ENCODE data around the gene ST14. TPM values are rescaled to one million over a fixed set of nuclear protein-coding genes. Genes with fewer than 3 reads are reported as not detected.
"Not testable (repeated sequence)": the region's sequence is repeated elsewhere in the genome, so short reads cannot be mapped to it uniquely, and the experiment has no call there.

Gene ST14
- polyA plus RNA-seq, 3 donors: 3.1 to 38.4 (median 5.2) TPM

- H3K27ac ChIP-seq (ENCODE audit: low read depth, low read length): no peak overlapping the region
- WGBS, 3 donors: 87 to 90% (median 89%) methylated on average over 6 of the region's 6 CpGs
Measured at GRCh38 chr11:130237282-130238006, 77.9 kb downstream of the ST14 start.

- H3K27ac ChIP-seq (ENCODE audit: low read depth, low read length): no peak overlapping the region
- 69 to 95% (median 94%) methylated on average over 2 of the region's 2 CpGs for WGBS, 3 donors
Measured at GRCh38 chr11:130241713-130242112, 82.1 kb downstream of the ST14 start.

GRCh38 chr11:130243816-130244215, 84.2 kb downstream of the ST14 start:
- 47 to 75% (median 52%) methylated on average over 2 of the region's 2 CpGs for WGBS, 3 donors
- H3K27ac ChIP-seq (ENCODE audit: low read depth, low read length): no peak overlapping the region

GRCh38 chr11:130244848-130245247, 85.3 kb downstream of the ST14 start:
- 95 to 97% (median 96%) methylated on average over 3 of the region's 3 CpGs for WGBS, 3 donors
- no peak overlapping the region for H3K27ac ChIP-seq (ENCODE audit: low read depth, low read length)

GRCh38 chr11:130245375-130245774, 85.8 kb downstream of the ST14 start:
- WGBS, 3 donors: 62 to 93% (median 88%) methylated on average over 6 of the region's 6 CpGs
- H3K27ac ChIP-seq (ENCODE audit: low read depth, low read length): not testable (repeated sequence)

- H3K27ac ChIP-seq (ENCODE audit: low read depth, low read length): no peak overlapping the region
- WGBS, 3 donors: 56 to 74% (median 73%) methylated on average over 1 of the region's 1 CpG
Measured at GRCh38 chr11:130246270-130246669, 86.7 kb downstream of the ST14 start.

GRCh38 chr11:130246738-130247137, 87.2 kb downstream of the ST14 start:
- 75 to 86% (median 84%) methylated on average over 3 of the region's 3 CpGs for WGBS, 3 donors
- H3K27ac ChIP-seq (ENCODE audit: low read depth, low read length): no peak overlapping the region

GRCh38 chr11:130247319-130247718, 87.7 kb downstream of the ST14 start:
- H3K27ac ChIP-seq (ENCODE audit: low read depth, low read length): no peak overlapping the region
- WGBS, 3 donors: 93 to 96% (median 94%) methylated on average over 2 of the region's 2 CpGs

GRCh38 chr11:130249371-130249770, 89.8 kb downstream of the ST14 start:
- H3K27ac ChIP-seq (ENCODE audit: low read depth, low read length): no peak overlapping the region
- WGBS, 3 donors: 89 to 95% (median 93%) methylated on average over 5 of the region's 5 CpGs

GRCh38 chr11:130249929-130250328, 90.3 kb downstream of the ST14 start:
- WGBS, 3 donors: 90 to 92% (median 92%) methylated on average over 5 of the region's 5 CpGs
- H3K27ac ChIP-seq (ENCODE audit: low read depth, low read length): not testable (repeated sequence)

GRCh38 chr11:130251763-130252162, 92.2 kb downstream of the ST14 start:
- 83 to 96% (median 91%) methylated on average over 1 of the region's 1 CpG for WGBS, 3 donors
- H3K27ac ChIP-seq (ENCODE audit: low read depth, low read length): not testable (repeated sequence)

Other genes with a start within 250 kb of the ST14 start
- gene PRDM10, start 156.9 kb upstream of the ST14 start, polyA plus RNA-seq: 1 to 10 TPM; 1.4 to 2.5 (median 1.8) TPM
- 100 to 1,000 TPM in 2 of 3 donors, 10 to 100 TPM in 1; 80.0 to 251 (median 120) TPM for gene APLP2, start 89.9 kb upstream of the ST14 start, polyA plus RNA-seq
- gene ZBTB44, start 155.1 kb downstream of the ST14 start, polyA plus RNA-seq: 10 to 100 TPM in 1 of 3 donors, 1 to 10 TPM in 2; 7.1 to 19.0 (median 8.8) TPM

All from adipose tissue (tissue), 3 donors.